Psoas muscle (tissue), 8 donors: ENCODE results near the gene TRMT2A. TPM values are rescaled to one million over a fixed set of nuclear protein-coding genes. Genes with fewer than 3 reads are reported as not detected.
"Not testable (repeated sequence)": the region's sequence is repeated elsewhere in the genome, so short reads cannot be mapped to it uniquely, and the experiment has no call there.

Experiments
- ATAC-seq, 4 donors: fragments of 200-7000 bp; cut with Tn5 transposase; one replicate each; pipeline ENCODE4 v1.9.1; 2020; ENCODE audit warnings: moderate library complexity in 3 of 4, mild to moderate bottlenecking in 2 of 4
- DNase-seq, 2 donors: peaks; one replicate each; pipeline ENCODE4 v3.0.0-alpha.2; 2020
- H3K27ac ChIP-seq: fragments of 200-600 bp; one replicate; pipeline ENCODE4 v1.8.0; 2022
- H3K27me3 ChIP-seq, 3 donors: fragments of 200-600 bp in 1 of 3; one replicate each; pipeline versions ENCODE4 v1.6.1 to v1.8.0; 2013 to 2022; ENCODE audit warnings: low read length in 2 of 3, mild to moderate bottlenecking in 2 of 3, moderate library complexity in 1 of 3; ENCODE audit not compliant: insufficient read depth in 3 of 3
- H3K36me3 ChIP-seq, 2 donors: fragments of 200-600 bp in 1 of 2; one replicate each; pipeline versions ENCODE4 v1.6.1 to v1.8.0; 2013 to 2022; ENCODE audit warnings: low read depth in 1 of 2, mild to moderate bottlenecking in 1 of 2, moderate library complexity in 1 of 2; ENCODE audit not compliant: insufficient read depth in 1 of 2
- H3K4me1 ChIP-seq: fragments of 200-600 bp; one replicate; pipeline ENCODE4 v1.8.0; 2022
- H3K4me3 ChIP-seq: fragments of 200-600 bp; one replicate; pipeline ENCODE4 v1.8.0; 2022; ENCODE audit warnings: mild to moderate bottlenecking
- H3K9me3 ChIP-seq: fragments of 200-600 bp; one replicate; pipeline ENCODE4 v1.8.0; 2022
- CTCF ChIP-seq: fragments of 200-600 bp; IDR thresholded peaks from one replicate; pipeline ENCODE4 v1.8.0; 2022; ENCODE audit warnings: antibody characterized with exemption
- WGBS, 3 donors: extraction: QIAGEN DNeasy Blood & Tissue Kit; methylation state at CpG; one replicate each; pipeline versions ENCODE4 v1.1.6 to v1.1.7; 2013; 5-methylcytosine and 5-hydroxymethylcytosine counted together
- intact Hi-C, 2 donors: fragments of 100-400 bp; cut with DNase I; formaldehyde crosslinking; loops; one replicate each; pipeline versions ENCODE4 v1.11.0 to v1.14.2; 2022
- polyA plus RNA-seq, 3 donors: library from polyadenylated mRNA; stranded (reverse); fragments of 200-250 nt; gene quantifications; one replicate each; pipeline ENCODE4 v1.2.3, GENCODE V29; 2013
- total RNA-seq, 4 donors: library from RNA; stranded (reverse); fragmentation: NEBNext Ultra II Directional in 2 of 4; extraction: Animal tissue kit (Norgen Biotek cat#: 25700) in 2 of 4; gene quantifications; one replicate each; pipeline versions ENCODE4 v1.2.1 to v1.2.4, GENCODE V29; 2021 to 2023
- donor health status: healthy with polysubstance abuse.
- donor health status: DM: no; HTN: no; CAD: no; lungs with moderate emphysema.
- donor health status: Bipolar disorder and iron deficiency.
- donor health status: healthy.
- donor health status: DM: yes; HTN: yes; CAD: no.
- donor health status: DM: no; HTN: no; CAD: no.
- donor health status: DM: no; HTN: no; CAD: no.
- donor health status: DM: yes; HTN: yes; CAD: no.

The TRMT2A gene
- total and polyA plus RNA-seq, 7 donors, result 20.5 to 34.1 (median 26.7) TPM

DNA sequence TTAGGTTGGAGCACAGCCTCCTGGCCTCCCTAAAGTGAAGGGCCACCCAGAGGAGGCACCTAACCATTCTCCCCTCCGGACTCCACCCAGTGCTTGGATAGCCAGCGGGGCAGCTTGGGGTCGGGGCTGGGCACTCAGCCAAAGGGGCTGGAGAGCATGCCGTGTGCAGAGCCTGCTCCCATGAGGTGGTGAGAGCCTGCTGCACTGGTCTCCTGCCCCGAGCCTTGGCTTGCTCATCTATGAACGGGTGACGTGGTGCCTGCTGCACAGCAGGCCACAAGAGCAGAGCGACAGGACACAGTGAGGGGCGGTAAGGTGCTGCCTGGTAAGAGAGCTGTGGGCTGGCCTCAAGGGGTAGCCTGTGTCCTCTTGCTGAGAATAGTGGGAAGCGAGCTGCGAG is 47.8 kb upstream of the TRMT2A start:
- no peaks in the 10 kb centered on the region for H3K4me1 ChIP-seq
- intact Hi-C loops, result loop anchor here in 1 of 2 donors (5.0 kb wide), 1 partner anchor 97 kb away; no protein-coding TSS in a partner anchor
- H3K4me3 ChIP-seq, result no peak overlapping the region
- ATAC-seq, result no peak
- H3K27ac ChIP-seq, result no peak overlapping the region
- no peaks in the 10 kb centered on the region for H3K9me3 ChIP-seq
- WGBS, 3 donors, result 61 to 67% (median 65%) methylated on average over 9 to 11 of the region's 11 CpGs
- H3K27me3 ChIP-seq, result no peaks in the 10 kb centered on the region
- H3K36me3 ChIP-seq, result no peaks in the 10 kb centered on the region
- no peak for DNase-seq
- TF ChIP-seq CTCF, result no peak

DNA sequence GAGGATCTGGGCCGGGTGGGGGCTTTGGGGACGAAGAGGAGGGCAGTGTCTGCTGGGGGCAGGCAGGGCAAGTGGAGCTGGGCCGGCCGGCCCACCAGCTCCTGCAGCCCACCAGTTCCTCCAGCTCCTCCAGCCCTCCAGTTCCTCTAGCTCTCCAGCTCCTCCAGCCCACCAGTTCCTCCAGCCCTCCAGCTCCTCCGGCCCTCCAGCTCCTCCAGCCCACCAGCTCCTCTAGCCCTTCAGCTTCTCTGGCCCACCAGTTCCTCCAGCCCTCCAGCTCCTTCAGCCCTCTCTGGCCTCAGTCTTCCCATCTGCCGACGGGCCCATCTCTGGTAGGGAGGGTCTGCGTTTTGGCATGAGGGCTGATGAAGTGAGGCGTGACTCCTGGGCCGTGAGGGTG is 43.0 kb upstream of the TRMT2A start:
- Histone ChIP-seq H3K9me3 (no peaks in the 10 kb centered on the region), H3K4me3 (no peak overlapping the region), H3K36me3 (no peaks in the 10 kb centered on the region), H3K4me1 (no peaks in the 10 kb centered on the region), H3K27ac (no peak overlapping the region), H3K27me3 (no peaks in the 10 kb centered on the region)
- intact Hi-C loops, result no loop called here
- DNase-seq (no peak), ATAC-seq (no peak)
- TF ChIP-seq CTCF, result no peak
- 78 to 83% (median 80%) methylated on average over 10 of the region's 10 CpGs for WGBS, 3 donors

- H3K27me3 ChIP-seq, H3K4me3 ChIP-seq, H3K4me1 ChIP-seq, H3K36me3 ChIP-seq, DNase-seq, intact Hi-C loops, ATAC-seq, H3K9me3 ChIP-seq, H3K27ac ChIP-seq: not testable (repeated sequence)
- 64 to 68% (median 67%) methylated on average over 6 to 11 of the region's 14 CpGs for WGBS, 3 donors
Measured at GRCh38 chr22:20159531-20159930, 42.5 kb upstream of the TRMT2A start.

DNA sequence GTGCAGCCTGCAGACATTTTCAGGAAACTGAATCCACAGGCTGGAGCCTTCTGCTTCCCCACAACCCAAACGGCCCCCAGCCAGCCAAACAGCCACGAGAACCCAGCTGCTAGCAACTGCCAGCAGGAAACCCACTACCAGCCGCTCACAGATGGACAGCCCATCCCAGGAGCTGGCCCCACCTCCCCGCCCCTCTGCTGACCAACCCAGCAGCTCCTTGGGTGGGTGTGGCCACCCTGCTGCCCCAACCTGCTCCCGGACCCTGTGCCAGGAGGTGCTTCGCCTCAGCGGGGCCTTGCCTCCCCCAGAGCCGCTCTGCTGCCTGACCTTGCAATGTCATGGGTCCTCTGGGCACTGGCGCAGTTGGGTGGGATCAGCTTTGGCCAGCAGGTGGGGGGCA is 42.0 kb upstream of the TRMT2A start:
- Histone ChIP-seq H3K9me3 (no peaks in the 10 kb centered on the region), H3K27ac (no peak overlapping the region), H3K4me1 (no peaks in the 10 kb centered on the region), H3K27me3 (no peaks in the 10 kb centered on the region), H3K4me3 (no peak overlapping the region), H3K36me3 (no peaks in the 10 kb centered on the region)
- DNase-seq (no peak), ATAC-seq (no peak)
- no peak for TF ChIP-seq CTCF
- intact Hi-C loops, result no loop called here
- 49 to 73% (median 58%) methylated on average over 8 to 9 of the region's 9 CpGs for WGBS, 3 donors

DNA sequence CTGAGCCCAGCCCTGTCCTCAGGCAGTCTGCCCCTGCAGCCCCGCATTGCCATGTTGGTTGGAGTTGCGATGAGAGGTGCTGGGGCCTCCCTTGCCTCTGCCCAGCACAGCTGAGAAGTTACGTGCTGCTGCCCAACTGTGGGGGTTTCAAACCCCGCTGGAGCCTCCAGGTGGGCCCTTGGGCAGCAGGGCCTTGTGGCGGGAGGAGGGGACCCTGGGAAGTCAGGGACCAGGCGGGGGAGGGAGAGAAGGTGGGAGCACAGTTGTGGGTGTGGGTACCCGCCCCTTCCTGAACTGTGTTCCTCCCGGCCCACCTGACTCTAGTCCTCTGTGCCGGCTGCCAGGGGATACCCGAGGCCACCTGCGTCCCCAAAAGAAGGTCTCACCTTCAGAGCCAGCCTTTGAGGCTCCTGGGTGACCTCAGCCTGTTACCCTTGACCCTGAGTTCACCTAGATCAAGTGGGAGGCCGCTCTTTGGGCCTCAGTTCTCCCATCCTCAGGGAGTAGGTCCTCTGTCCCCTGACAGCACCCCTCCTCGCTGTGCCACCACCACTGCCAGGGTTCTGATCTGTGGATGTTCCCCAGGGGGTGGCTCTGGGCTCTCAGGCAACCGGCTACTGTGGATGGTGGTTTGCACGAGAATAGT is 41.5 kb upstream of the TRMT2A start:
- H3K36me3 ChIP-seq, result no peaks in the 10 kb centered on the region
- TF ChIP-seq CTCF, result no peak
- H3K4me3 ChIP-seq, result no peak overlapping the region
- 74 to 85% (median 80%) methylated on average over 13 to 15 of the region's 15 CpGs for WGBS, 3 donors
- intact Hi-C loops, result no loop called here
- H3K27ac ChIP-seq, result no peak overlapping the region
- ATAC-seq (no peak), DNase-seq (no peak)
- H3K4me1 ChIP-seq, result no peaks in the 10 kb centered on the region
- no peaks in the 10 kb centered on the region for H3K9me3 ChIP-seq
- no peaks in the 10 kb centered on the region for H3K27me3 ChIP-seq
